ENCODE results near the gene TYMP.

DNA sequence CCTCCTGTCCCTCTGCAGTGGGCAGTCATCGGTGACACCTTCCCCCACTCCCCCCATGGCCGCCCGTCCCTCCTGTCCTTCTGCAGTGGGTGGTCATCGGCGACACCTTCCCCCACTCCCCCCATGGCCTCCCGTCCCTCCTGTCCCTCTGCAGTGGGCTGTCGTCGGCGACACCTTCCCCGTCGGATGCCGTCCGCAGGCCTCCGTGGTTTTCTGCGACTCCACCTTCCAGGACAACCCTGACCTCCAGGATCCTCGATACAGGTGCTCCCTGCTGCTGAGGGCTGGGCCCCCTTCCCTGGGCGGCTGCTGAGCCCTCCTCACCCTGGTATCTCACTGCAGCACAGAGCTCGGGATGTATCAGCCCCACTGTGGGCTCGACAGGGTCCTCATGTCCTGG lies 40.9 kb downstream of the TYMP start:
- TF ChIP-seq, protein P1, sequence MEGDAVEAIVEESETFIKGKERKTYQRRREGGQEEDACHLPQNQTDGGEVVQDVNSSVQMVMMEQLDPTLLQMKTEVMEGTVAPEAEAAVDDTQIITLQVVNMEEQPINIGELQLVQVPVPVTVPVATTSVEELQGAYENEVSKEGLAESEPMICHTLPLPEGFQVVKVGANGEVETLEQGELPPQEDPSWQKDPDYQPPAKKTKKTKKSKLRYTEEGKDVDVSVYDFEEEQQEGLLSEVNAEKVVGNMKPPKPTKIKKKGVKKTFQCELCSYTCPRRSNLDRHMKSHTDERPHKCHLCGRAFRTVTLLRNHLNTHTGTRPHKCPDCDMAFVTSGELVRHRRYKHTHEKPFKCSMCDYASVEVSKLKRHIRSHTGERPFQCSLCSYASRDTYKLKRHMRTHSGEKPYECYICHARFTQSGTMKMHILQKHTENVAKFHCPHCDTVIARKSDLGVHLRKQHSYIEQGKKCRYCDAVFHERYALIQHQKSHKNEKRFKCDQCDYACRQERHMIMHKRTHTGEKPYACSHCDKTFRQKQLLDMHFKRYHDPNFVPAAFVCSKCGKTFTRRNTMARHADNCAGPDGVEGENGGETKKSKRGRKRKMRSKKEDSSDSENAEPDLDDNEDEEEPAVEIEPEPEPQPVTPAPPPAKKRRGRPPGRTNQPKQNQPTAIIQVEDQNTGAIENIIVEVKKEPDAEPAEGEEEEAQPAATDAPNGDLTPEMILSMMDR (conservative IDR thresholded peaks at IDR 0.05): no peak
- TF ChIP-seq EZH2 (IDR thresholded peaks at IDR 0.05; ENCODE audit: low read depth): no peak
